ENCODE measurements around the gene ZNF253. TPM values are rescaled to one million over a fixed set of nuclear protein-coding genes. Genes with fewer than 3 reads are reported as not detected.
"Not testable (repeated sequence)": the region's sequence is repeated elsewhere in the genome, so short reads cannot be mapped to it uniquely, and the experiment has no call there.

The ZNF253 gene
- total RNA-seq, 1 donor from 2014 or later = 1.8 TPM

DNA sequence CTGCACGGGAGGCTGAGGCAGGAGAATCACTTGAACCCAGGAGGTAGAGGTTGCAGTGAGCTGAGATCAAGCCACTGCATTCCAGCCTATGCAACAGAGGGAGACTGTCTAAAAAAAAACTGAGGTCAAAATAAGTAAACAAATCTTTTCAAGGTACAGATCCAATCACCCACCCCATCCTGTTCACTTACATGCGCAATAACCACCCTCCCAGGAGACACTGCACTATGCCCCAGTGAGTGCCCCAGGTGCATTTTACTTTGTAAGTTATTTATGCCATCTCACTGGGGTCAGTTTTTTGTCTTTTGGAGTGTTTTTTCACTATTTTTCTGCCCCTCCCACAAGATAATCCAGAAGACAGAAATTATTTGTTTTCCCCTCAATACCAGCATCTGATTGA, 6.9 kb upstream of the ZNF253 start:
- Histone ChIP-seq H3K9me3 (no peaks in the 10 kb centered on the region), H3K4me3 (no peak overlapping the region), H3K4me1 (no peaks in the 10 kb centered on the region), H3K36me3 (no peaks in the 10 kb centered on the region), H3K27ac (no peak overlapping the region), H3K27me3 (no peaks in the 10 kb centered on the region)
- TF ChIP-seq, protein P1, sequence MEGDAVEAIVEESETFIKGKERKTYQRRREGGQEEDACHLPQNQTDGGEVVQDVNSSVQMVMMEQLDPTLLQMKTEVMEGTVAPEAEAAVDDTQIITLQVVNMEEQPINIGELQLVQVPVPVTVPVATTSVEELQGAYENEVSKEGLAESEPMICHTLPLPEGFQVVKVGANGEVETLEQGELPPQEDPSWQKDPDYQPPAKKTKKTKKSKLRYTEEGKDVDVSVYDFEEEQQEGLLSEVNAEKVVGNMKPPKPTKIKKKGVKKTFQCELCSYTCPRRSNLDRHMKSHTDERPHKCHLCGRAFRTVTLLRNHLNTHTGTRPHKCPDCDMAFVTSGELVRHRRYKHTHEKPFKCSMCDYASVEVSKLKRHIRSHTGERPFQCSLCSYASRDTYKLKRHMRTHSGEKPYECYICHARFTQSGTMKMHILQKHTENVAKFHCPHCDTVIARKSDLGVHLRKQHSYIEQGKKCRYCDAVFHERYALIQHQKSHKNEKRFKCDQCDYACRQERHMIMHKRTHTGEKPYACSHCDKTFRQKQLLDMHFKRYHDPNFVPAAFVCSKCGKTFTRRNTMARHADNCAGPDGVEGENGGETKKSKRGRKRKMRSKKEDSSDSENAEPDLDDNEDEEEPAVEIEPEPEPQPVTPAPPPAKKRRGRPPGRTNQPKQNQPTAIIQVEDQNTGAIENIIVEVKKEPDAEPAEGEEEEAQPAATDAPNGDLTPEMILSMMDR (IDR thresholded peaks at IDR 0.05) = no peak
- intact Hi-C loops (cut with DNase I) = no loop called here
- DNase-seq (ENCODE audit: low spot score in 2 of 2) = no peak

DNA sequence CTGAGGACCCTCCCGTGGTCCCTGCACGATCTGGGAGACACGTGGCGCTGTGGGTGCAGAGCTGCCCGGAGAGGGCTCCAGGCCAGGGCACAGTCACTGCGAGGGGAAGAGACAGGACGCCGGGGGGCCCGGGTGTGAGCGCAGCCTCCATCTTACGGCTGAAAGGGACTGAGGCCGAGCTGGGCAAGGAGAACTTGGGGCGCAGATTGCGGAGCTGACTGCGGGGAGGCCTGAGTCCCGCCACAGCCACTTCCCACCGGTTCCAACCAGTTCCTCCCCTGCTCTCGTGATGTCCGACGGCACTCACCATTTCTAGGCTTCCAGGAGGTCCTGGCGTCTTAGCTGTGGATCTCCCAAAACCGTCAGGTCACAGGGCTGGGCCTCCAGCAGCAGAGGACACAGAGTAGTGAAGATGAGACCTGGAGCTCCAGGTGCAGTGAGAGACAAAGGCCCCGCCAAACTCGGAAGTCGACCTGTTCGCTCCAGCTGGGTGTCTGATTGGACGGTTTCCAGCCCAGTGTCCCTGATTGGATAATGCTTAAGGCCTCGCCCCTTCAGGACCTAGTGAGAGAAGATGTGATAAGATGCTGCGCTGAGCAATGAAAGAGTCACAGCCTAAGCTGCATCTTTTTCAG, 4.8 kb upstream of the ZNF253 start:
- DNase-seq (ENCODE audit: low spot score in 2 of 2) = no peak
- no peak overlapping the region for H3K27ac ChIP-seq
- intact Hi-C loops (cut with DNase I) = no loop called here
- no peaks in the 10 kb centered on the region for H3K36me3 ChIP-seq
- H3K27me3 ChIP-seq = no peaks in the 10 kb centered on the region
- H3K4me1 ChIP-seq = no peaks in the 10 kb centered on the region
- peak overlapping the region in 1 of 2 donors; percentile 46 for H3K4me3 ChIP-seq
- TF ChIP-seq, protein P1 (IDR thresholded peaks at IDR 0.05) = no peak
- H3K9me3 ChIP-seq = no peaks in the 10 kb centered on the region

DNA sequence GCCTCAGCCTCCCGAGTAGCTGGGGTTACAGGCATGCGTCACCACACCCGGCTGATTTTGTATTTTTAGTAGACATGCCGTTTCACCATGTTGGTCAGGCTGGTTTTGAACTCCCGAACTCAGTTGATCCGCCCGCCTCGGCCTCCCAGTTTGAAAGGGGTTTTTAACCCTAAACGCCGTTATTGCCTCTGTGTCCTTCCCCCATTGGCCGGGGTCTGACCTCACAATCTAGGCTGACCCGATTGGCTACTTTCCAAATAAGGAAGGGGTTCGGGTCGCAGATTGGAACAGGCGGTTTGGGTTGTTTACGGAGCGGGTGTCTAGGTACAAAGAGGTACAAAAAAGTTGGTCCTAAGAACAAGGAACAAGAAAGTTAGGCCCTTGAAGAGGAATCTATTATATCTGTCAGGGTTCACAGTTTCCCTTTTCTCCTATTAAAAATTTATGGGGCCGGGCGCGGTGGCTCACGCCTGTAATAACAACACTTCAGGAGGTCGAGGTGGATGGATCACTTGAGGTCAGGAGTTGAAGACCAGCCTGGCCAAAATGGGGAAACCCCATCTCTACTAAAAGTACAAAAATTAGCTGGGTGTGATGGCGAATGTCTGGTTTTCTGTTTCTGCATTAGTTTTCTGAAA, 1.0 kb downstream of the ZNF253 start:
- no peaks in the 10 kb centered on the region for H3K27me3 ChIP-seq
- intact Hi-C loops (cut with DNase I) = loop anchor here (2.0 kb wide), 1 partner anchor 90 kb away; no protein-coding TSS in a partner anchor
- no peaks in the 10 kb centered on the region for H3K36me3 ChIP-seq
- peak overlapping the region; percentile 89 to 96 for H3K27ac ChIP-seq
- no peak for DNase-seq (ENCODE audit: low spot score in 2 of 2)
- peak overlapping the region; percentile 79 to 93 for H3K4me3 ChIP-seq
- no peaks in the 10 kb centered on the region for H3K9me3 ChIP-seq
- peaks cover 3 to 6% of the 10 kb centered on the region in 2 donors for H3K4me1 ChIP-seq
- TF ChIP-seq, protein P1 (IDR thresholded peaks at IDR 0.05) = no peak

DNA sequence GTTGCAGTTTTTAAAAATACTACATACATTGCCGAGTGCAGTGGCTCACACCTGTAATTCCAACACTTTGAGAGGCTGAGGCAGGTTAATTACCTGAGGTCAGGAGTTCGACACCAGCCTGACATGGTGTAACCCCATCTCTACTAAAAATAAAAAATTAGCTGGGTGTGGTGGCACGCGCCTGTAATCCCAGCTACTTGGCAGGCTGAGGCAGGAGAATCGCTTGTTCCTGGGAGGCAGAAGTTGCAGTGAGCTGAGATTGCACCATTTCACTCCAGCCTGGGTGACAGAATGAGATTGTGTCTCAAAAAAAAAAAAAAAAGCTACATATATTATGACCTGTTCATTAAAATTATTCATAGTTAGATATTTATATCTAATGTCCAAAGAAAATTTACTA, 4.4 kb downstream of the ZNF253 start:
- H3K27ac ChIP-seq; intact Hi-C loops (cut with DNase I); H3K36me3 ChIP-seq; H3K9me3 ChIP-seq; H3K27me3 ChIP-seq; H3K4me3 ChIP-seq; DNase-seq (ENCODE audit: low spot score in 2 of 2); H3K4me1 ChIP-seq: not testable (repeated sequence)

DNA sequence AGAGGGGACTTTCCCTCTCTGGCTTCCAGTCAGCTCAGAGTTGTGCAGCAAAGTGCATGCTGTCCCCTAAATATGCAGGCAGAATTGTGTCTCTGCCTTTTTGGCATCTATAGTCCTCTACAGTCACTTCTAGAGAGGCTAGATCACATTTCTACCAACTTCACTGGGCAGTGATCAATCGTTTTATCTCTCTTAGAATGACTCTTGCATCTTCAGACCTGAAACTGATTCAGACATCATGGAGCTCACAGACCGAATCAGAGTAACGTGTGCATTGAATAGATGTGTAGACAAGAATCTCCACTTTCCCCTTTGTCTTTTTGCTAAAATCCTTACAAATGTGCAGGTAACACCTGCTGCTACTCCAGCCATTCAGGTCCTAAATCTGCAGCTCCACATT, 6.2 kb downstream of the ZNF253 start:
- no peak overlapping the region for H3K4me3 ChIP-seq
- H3K9me3 ChIP-seq = no peaks in the 10 kb centered on the region
- no peak overlapping the region for H3K27ac ChIP-seq
- H3K4me1 ChIP-seq = peaks cover under 1 to 6% of the 10 kb centered on the region in 2 donors
- DNase-seq (ENCODE audit: low spot score in 2 of 2) = no peak
- intact Hi-C loops (cut with DNase I) = no loop called here
- TF ChIP-seq, protein P1 (IDR thresholded peaks at IDR 0.05) = no peak
- H3K36me3 ChIP-seq = peaks cover 8 to 10% of the 10 kb centered on the region in 2 donors
- no peaks in the 10 kb centered on the region for H3K27me3 ChIP-seq

DNA sequence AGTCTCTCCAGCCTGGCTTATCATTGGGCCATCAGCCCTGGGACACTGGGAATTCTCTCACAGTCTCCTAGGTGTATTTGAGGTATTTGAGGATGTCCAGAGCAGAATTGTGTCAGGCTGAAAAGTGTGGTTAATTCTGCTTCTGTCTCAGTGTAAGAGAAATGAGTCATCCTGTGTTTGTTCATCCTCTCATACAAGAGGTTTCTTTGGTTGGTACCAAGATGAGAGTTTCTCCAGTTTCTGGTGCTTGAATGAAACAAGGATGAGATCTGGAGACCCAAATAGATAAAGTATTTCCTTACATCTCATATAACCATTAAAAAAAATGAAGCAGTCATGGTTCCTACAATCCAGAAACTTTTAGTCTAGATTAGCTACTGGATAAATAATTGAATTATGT, 7.7 kb downstream of the ZNF253 start:
- Histone ChIP-seq H3K36me3 (peaks cover 8 to 10% of the 10 kb centered on the region in 2 donors), H3K4me1 (no peaks in the 10 kb centered on the region), H3K27me3 (no peaks in the 10 kb centered on the region), H3K27ac (no peak overlapping the region), H3K4me3 (no peak overlapping the region), H3K9me3 (peaks cover 0 to 4% of the 10 kb centered on the region in 2 donors)
- DNase-seq (ENCODE audit: low spot score in 2 of 2) = no peak
- intact Hi-C loops (cut with DNase I) = no loop called here
- TF ChIP-seq, protein P1 (IDR thresholded peaks at IDR 0.05) = no peak

All from ascending aorta (tissue), 2 donors.